ENCODE data around the gene SSTR3.

DNA sequence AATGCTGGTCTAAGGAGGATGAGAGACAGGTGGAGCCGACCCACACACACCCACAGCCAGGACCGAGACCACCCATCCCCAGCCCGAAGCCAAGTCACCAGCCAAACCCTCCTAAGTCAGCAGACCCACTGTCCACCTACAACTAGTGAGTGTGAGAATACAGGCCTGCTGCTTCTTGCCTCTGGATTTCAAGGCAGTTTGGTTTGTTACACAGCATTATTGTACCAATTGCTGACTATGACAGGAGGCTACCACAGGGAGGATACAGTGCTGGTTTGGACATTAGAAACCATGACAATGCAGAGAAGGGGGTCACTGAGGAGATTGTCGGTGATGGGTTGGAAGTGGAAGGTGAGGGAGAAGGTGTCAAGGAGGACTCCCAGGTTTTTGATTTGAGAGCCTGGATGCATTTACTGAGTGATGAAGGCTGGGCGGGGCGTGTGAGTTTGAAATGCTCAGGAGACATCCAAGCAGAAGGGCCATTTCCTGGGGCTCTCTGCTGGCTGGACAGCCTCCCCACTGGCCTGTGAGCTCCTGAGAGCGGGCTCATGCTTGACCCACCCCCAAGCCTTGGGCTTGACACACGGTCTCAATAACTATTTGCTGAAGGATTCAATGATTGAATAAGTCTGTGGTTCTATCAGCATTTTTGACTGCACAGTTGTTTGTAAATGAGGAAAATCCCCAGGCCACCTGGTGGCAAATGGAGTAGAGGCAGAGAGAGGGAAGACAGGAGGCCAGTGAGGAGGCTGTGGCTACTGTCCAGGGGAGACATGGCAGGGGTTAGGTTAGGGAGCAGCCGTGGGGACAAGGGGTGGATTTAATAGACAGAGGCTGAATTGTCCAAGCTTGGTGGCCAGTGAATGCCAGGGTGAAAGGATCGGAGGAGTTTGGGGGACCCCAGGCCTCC lies 9.4 kb upstream of the SSTR3 start:
- no peak for TF ChIP-seq POLR2AphosphoS5 (IDR thresholded peaks at IDR 0.05; ENCODE audit: low read depth, low read length)
- no peak for TF ChIP-seq POLR2A (IDR thresholded peaks at IDR 0.05; ENCODE audit: low read depth, low read length)
